CD8-positive, alpha-beta memory T cell (primary cell): ENCODE measurements around the gene DKC1. TPM values are rescaled to one million over a fixed set of nuclear protein-coding genes. Genes with fewer than 3 reads are reported as not detected.
"Not testable (repeated sequence)": the region's sequence is repeated elsewhere in the genome, so short reads cannot be mapped to it uniquely, and the experiment has no call there.

Source experiments
- CTCF ChIA-PET: fragments of 350-600 bp; sonication (Branson Sonifier 250); formaldehyde crosslinking; loops from one replicate; lab custom pipeline; 2021; ENCODE audit warnings: antibody characterized with exemption; lab: Charles Lee
- POLR2A ChIA-PET: fragments of 350-600 bp; sonication (Branson Sonifier 250); formaldehyde crosslinking; loops from one replicate; lab custom pipeline; 2021; ENCODE audit warnings: antibody characterized with exemption; lab: Charles Lee
- DNase-seq, 5 donors: peaks; one replicate each; pipeline versions ENCODE4 v3.0.0 to v3.0.0-alpha.2; 2020 to 2022; ENCODE audit warnings: mixed read lengths in 1 of 5
- H3K27ac ChIP-seq: one replicate; pipeline ENCODE4 v1.7.0; 2013; ENCODE audit warnings: low read depth, mild to moderate bottlenecking, low read length, moderate library complexity
- H3K27me3 ChIP-seq: 2 replicates; pipeline ENCODE4 v1.7.0; 2013; ENCODE audit warnings: low read length, mild to moderate bottlenecking; ENCODE audit not compliant: insufficient read depth, poor library complexity, severe bottlenecking
- H3K36me3 ChIP-seq: 2 replicates; pipeline ENCODE4 v1.7.0; 2013; ENCODE audit warnings: mild to moderate bottlenecking, low read length, moderate library complexity; ENCODE audit not compliant: insufficient read depth
- H3K4me1 ChIP-seq: 2 replicates; pipeline ENCODE4 v1.7.0; 2013; ENCODE audit warnings: mild to moderate bottlenecking, low read length, moderate library complexity; ENCODE audit not compliant: insufficient read depth
- H3K4me3 ChIP-seq: 2 replicates; pipeline ENCODE4 v1.7.0; 2013; ENCODE audit warnings: mild to moderate bottlenecking, low read length
- H3K9me3 ChIP-seq: 2 replicates; pipeline ENCODE4 v1.7.0; 2013; ENCODE audit warnings: mild to moderate bottlenecking, low read length
- H3K27ac Mint-ChIP-seq, 8 donors: one replicate each; pipeline ENCODE4 v1.8.0; 2020 to 2021; ENCODE audit warnings: mixed read lengths in 8 of 8, mild to moderate bottlenecking in 6 of 8, inconsistent platforms in 3 of 8, moderate library complexity in 3 of 8
- H3K27me3 Mint-ChIP-seq, 2 donors: one replicate each; pipeline ENCODE4 v1.8.0; 2020 to 2021; ENCODE audit warnings: mixed read lengths in 2 of 2, mild to moderate bottlenecking in 1 of 2, moderate library complexity in 1 of 2
- H3K36me3 Mint-ChIP-seq, 3 donors: one replicate each; pipeline ENCODE4 v1.8.0; 2020 to 2021; ENCODE audit warnings: mixed read lengths in 3 of 3, inconsistent platforms in 1 of 3, mild to moderate bottlenecking in 1 of 3
- H3K4me1 Mint-ChIP-seq, 3 donors: one replicate each; pipeline ENCODE4 v1.8.0; 2020 to 2021; ENCODE audit warnings: mixed read lengths in 3 of 3, inconsistent platforms in 1 of 3, mild to moderate bottlenecking in 1 of 3
- H3K4me3 Mint-ChIP-seq, 7 donors: one replicate each; pipeline ENCODE4 v1.8.0; 2020 to 2021; ENCODE audit warnings: mixed read lengths in 7 of 7, mild to moderate bottlenecking in 6 of 7, moderate library complexity in 4 of 7, inconsistent platforms in 2 of 7
- H3K9me3 Mint-ChIP-seq, 5 donors: one replicate each; pipeline ENCODE4 v1.8.0; 2020 to 2022; ENCODE audit warnings: mixed read lengths in 5 of 5, mild to moderate bottlenecking in 3 of 5, moderate library complexity in 2 of 5, inconsistent platforms in 1 of 5
- polyA plus RNA-seq: library from polyadenylated mRNA; unstranded; fragments of 300-500 nt; fragmentation: Illumina TruSeq; gene quantifications from one replicate; pipeline ENCODE4 v1.2.3, GENCODE V29; 2021
- total RNA-seq, 2 experiments: library from RNA; stranded (reverse); gene quantifications; one replicate each; pipeline ENCODE4 v1.2.3, GENCODE V29; 2021

Gene DKC1
- total and polyA plus RNA-seq, 3 experiments from 2014 or later, result 43.6 to 219 (median 214) TPM

GRCh38 chrX:154825586-154825985 lies 62.9 kb downstream of the DKC1 start:
- H3K4me3 Mint-ChIP-seq, H3K27me3 Mint-ChIP-seq, H3K27ac Mint-ChIP-seq, H3K36me3 ChIP-seq, H3K9me3 ChIP-seq, H3K9me3 Mint-ChIP-seq, POLR2A ChIA-PET, H3K36me3 Mint-ChIP-seq, H3K27me3 ChIP-seq, DNase-seq, H3K27ac ChIP-seq, H3K4me1 ChIP-seq, H3K4me3 ChIP-seq, CTCF ChIA-PET: not testable (repeated sequence)
- H3K4me1 Mint-ChIP-seq, result peaks cover 0 to 18% (median 6%) of the 10 kb centered on the region in 3 donors

Other genes starting within 250 kb of the DKC1 start
- gene FAM3A, start 246.6 kb upstream of the DKC1 start, total RNA-seq, result 10 to 100 TPM; 28.4 to 29.4 TPM
- gene FAM3A, start 246.6 kb upstream of the DKC1 start, polyA plus RNA-seq, result 29.6 TPM
- 100 to 1,000 TPM; 108 to 116 TPM for gene G6PD, start 216.0 kb upstream of the DKC1 start, total RNA-seq
- gene G6PD, start 216.0 kb upstream of the DKC1 start, polyA plus RNA-seq, result 10.7 TPM
- 10 to 100 TPM; 33.9 to 35.4 TPM for gene IKBKG, start 215.2 kb upstream of the DKC1 start, total RNA-seq
- 34.8 TPM for gene IKBKG, start 215.2 kb upstream of the DKC1 start, polyA plus RNA-seq
- not detected for gene CTAG1A, start 177.7 kb upstream of the DKC1 start, total RNA-seq
- gene CTAG1A, start 177.7 kb upstream of the DKC1 start, polyA plus RNA-seq, result not detected
- not detected for gene CTAG1B, start 143.6 kb upstream of the DKC1 start, total RNA-seq
- not detected for gene CTAG1B, start 143.6 kb upstream of the DKC1 start, polyA plus RNA-seq
- 10 to 100 TPM; 44.1 to 47.3 TPM for gene CTAG2, start 109.3 kb upstream of the DKC1 start, total RNA-seq
- not detected for gene CTAG2, start 109.3 kb upstream of the DKC1 start, polyA plus RNA-seq
- gene GAB3, start 11.8 kb upstream of the DKC1 start, total RNA-seq, result 1 to 10 TPM; 6.2 to 6.7 TPM
- gene GAB3, start 11.8 kb upstream of the DKC1 start, polyA plus RNA-seq, result 11.9 TPM
- 10 to 100 TPM; 12.8 to 13.0 TPM for gene MPP1, start 42.6 kb downstream of the DKC1 start, total RNA-seq
- gene MPP1, start 42.6 kb downstream of the DKC1 start, polyA plus RNA-seq, result 14.7 TPM
- not detected for gene SMIM9, start 71.8 kb downstream of the DKC1 start, total RNA-seq
- gene SMIM9, start 71.8 kb downstream of the DKC1 start, polyA plus RNA-seq, result not detected
- 10 to 100 TPM; 45.2 to 48.0 TPM for gene F8A1, start 123.5 kb downstream of the DKC1 start, total RNA-seq
- 83.7 TPM for gene F8A1, start 123.5 kb downstream of the DKC1 start, polyA plus RNA-seq